Vagina (tissue), 2 donors: Measurements from ENCODE around the gene LCAT. TPM values are rescaled to one million over a fixed set of nuclear protein-coding genes. Genes with fewer than 3 reads are reported as not detected.

ENCODE experiments used
- DNase-seq, 2 donors: peaks; one replicate each; pipeline ENCODE4 v3.0.0-alpha.2; 2017; ENCODE audit errors: extremely low spot score in 2 of 2
- H3K27ac ChIP-seq: fragments of 200-600 bp; sonication (generic); one replicate; pipeline ENCODE4 v1.5.1; 2019
- H3K27me3 ChIP-seq: fragments of 200-600 bp; sonication (generic); one replicate; pipeline ENCODE4 v1.5.1; 2019
- H3K36me3 ChIP-seq, 2 donors: fragments of 200-600 bp; sonication (generic); one replicate each; pipeline ENCODE4 v1.5.1; 2017 to 2019
- H3K4me1 ChIP-seq: fragments of 200-600 bp; sonication (generic); one replicate; pipeline ENCODE4 v1.5.1; 2019
- H3K4me3 ChIP-seq, 2 donors: fragments of 200-600 bp; sonication (generic); 1 replicate in 1 of 2; 2 replicates in 1 of 2; pipeline ENCODE4 v1.5.1; 2016 to 2019
- H3K9me3 ChIP-seq: fragments of 200-600 bp; sonication (generic); one replicate; pipeline ENCODE4 v1.5.1; 2019
- CTCF ChIP-seq, 3 experiments: fragments of 450-650 bp in 2 of 3; fragments of 200-600 bp in 1 of 3; sonication (generic) in 1 of 3; IDR thresholded peaks; one replicate each; pipeline ENCODE4 v1.5.1; 2017 to 2019; ENCODE audit warnings: antibody characterized with exemption in 3 of 3, mild to moderate bottlenecking in 2 of 3, moderate library complexity in 2 of 3
- POLR2A ChIP-seq, 2 donors: fragments of 450-650 bp; IDR thresholded peaks; one replicate each; pipeline ENCODE4 v1.6.1; 2017; ENCODE audit warnings: antibody characterized with exemption in 2 of 2, mild to moderate bottlenecking in 2 of 2, moderate library complexity in 2 of 2
- POLR2AphosphoS5 ChIP-seq, 2 donors: sonication (generic); formaldehyde crosslinking; IDR thresholded peaks; one replicate each; pipeline ENCODE4 v1.9.0; 2017; ENCODE audit warnings: antibody characterized with exemption in 2 of 2, mild to moderate bottlenecking in 2 of 2, low read depth in 1 of 2; ENCODE audit not compliant: insufficient read depth in 1 of 2
- intact Hi-C: fragments of 100-400 bp; cut with DNase I; formaldehyde crosslinking; loops from one replicate; pipeline ENCODE4 v1.15.1; 2023
- total RNA-seq: library from RNA; depleted of rRNA; stranded (reverse); fragments of >200 nt; gene quantifications from one replicate; pipeline ENCODE4 v1.2.3, GENCODE V29; 2016

LCAT gene
- total RNA-seq, 1 donor from 2014 or later, result 33.4 TPM

GRCh38 chr16:67907397-67908180 lies 36.3 kb downstream of the LCAT start:
- intact Hi-C loops, result no loop called here
- Histone ChIP-seq H3K36me3 (peaks cover 0 to 24% of the 10 kb centered on the region in 2 donors), H3K27me3 (no peaks in the 10 kb centered on the region), H3K9me3 (no peaks in the 10 kb centered on the region), H3K4me1 (no peaks in the 10 kb centered on the region), H3K4me3 (no peak overlapping the region), H3K27ac (no peak overlapping the region)
- no peak for DNase-seq
- TF ChIP-seq CTCF (IDR thresholded peaks at IDR 0.05) (no peak), POLR2A (IDR thresholded peaks at IDR 0.05) (no peak), POLR2AphosphoS5 (IDR thresholded peaks at IDR 0.05; ENCODE audit: insufficient read depth in 1 of 2, low read depth in 1 of 2) (no peak)

GRCh38 chr16:67902831-67903230 lies 41.1 kb downstream of the LCAT start:
- Histone ChIP-seq H3K27me3 (no peaks in the 10 kb centered on the region), H3K4me1 (peaks cover 5% of the 10 kb centered on the region), H3K36me3 (no peaks in the 10 kb centered on the region), H3K9me3 (no peaks in the 10 kb centered on the region), H3K27ac (no peak overlapping the region), H3K4me3 (no peak overlapping the region)
- TF ChIP-seq CTCF (IDR thresholded peaks at IDR 0.05), result no peak
- no peak for DNase-seq
- intact Hi-C loops, result no loop called here

GRCh38 chr16:67901734-67902133 lies 42.2 kb downstream of the LCAT start:
- Histone ChIP-seq H3K9me3 (no peaks in the 10 kb centered on the region), H3K4me1 (peaks cover 16% of the 10 kb centered on the region), H3K27ac (no peak overlapping the region), H3K27me3 (no peaks in the 10 kb centered on the region), H3K36me3 (no peaks in the 10 kb centered on the region), H3K4me3 (no peak overlapping the region)
- DNase-seq, result no peak
- TF ChIP-seq POLR2AphosphoS5 (IDR thresholded peaks at IDR 0.05; ENCODE audit: insufficient read depth in 1 of 2, low read depth in 1 of 2) (no peak), POLR2A (IDR thresholded peaks at IDR 0.05) (no peak), CTCF (IDR thresholded peaks at IDR 0.05) (no peak)
- intact Hi-C loops, result no loop called here

- Histone ChIP-seq H3K36me3 (no peaks in the 10 kb centered on the region), H3K4me3 (no peak overlapping the region), H3K9me3 (no peaks in the 10 kb centered on the region), H3K27me3 (no peaks in the 10 kb centered on the region), H3K27ac (no peak overlapping the region), H3K4me1 (peaks cover 54% of the 10 kb centered on the region)
- TF ChIP-seq POLR2A (IDR thresholded peaks at IDR 0.05) (no peak), POLR2AphosphoS5 (IDR thresholded peaks at IDR 0.05; ENCODE audit: insufficient read depth in 1 of 2, low read depth in 1 of 2) (no peak), CTCF (IDR thresholded peaks at IDR 0.05) (no peak)
- DNase-seq, result no peak
- intact Hi-C loops, result no loop called here
These were observed 46.7 kb downstream of the LCAT start for GRCh38 chr16:67897231-67897630.

GRCh38 chr16:67893743-67894399 lies 50.0 kb downstream of the LCAT start:
- intact Hi-C loops, result loop anchor here (5.0 kb wide), 1 partner anchor 43 kb away; the partner anchor contains the start of gene PSMB10
- no peak for TF ChIP-seq POLR2AphosphoS5 (IDR thresholded peaks at IDR 0.05; ENCODE audit: insufficient read depth in 1 of 2, low read depth in 1 of 2)
- H3K27ac ChIP-seq, result peak overlapping the region; percentile 91
- H3K4me3 ChIP-seq, result peak overlapping the region; percentile 77 to 93
- no peaks in the 10 kb centered on the region for H3K36me3 ChIP-seq
- H3K9me3 ChIP-seq, result no peaks in the 10 kb centered on the region
- no peaks in the 10 kb centered on the region for H3K27me3 ChIP-seq
- peaks cover 55% of the 10 kb centered on the region for H3K4me1 ChIP-seq
- no peak for DNase-seq
